ENCODE measurements around the gene STARD10. TPM values are rescaled to one million over a fixed set of nuclear protein-coding genes. Genes with fewer than 3 reads are reported as not detected.
A peak's percentile ranks its signal among the peaks of the same experiment; 100 is the strongest.

The STARD10 gene
- total and polyA plus RNA-seq, 9 of the 15 experiments (the other 6 are each of a cell fraction or from before 2014, with no cell fraction given), result 0.15 to 52.9 (median 32.3) TPM

GRCh38 chr11:72745925-72746550, 47.8 kb downstream of the STARD10 start:
- intact Hi-C loops (cut with micrococcal nuclease), result no loop called here
- Histone ChIP-seq H3K4me3 (no peak overlapping the region), H2AFZ (ENCODE audit: low read depth, low read length) (no peak overlapping the region), H3K27me3 (ENCODE audit: control insufficient read depth in 2 of 2, insufficient read depth in 2 of 2, low read length in 2 of 2) (no peaks in the 10 kb centered on the region), H3K9me1 (ENCODE audit: control insufficient read depth, insufficient read depth, low read length) (peaks cover 18% of the 10 kb centered on the region), H3K9me3 (replicated peaks; ENCODE audit: control insufficient read depth, insufficient read depth, low read depth, low read length) (no peaks in the 10 kb centered on the region), H3K36me3 (ENCODE audit: control insufficient read depth, insufficient read depth, low read length) (peaks cover 23% of the 10 kb centered on the region; the same call in 2 of the 3 replicates), H3K9ac (ENCODE audit: insufficient read depth in 1 of 2, low read depth in 2 of 2, low read length in 2 of 2) (peak overlapping the region in 1 of 2 experiments; percentile 77; a peak in 2 of 4 replicates), H3K79me2 (ENCODE audit: control insufficient read depth, insufficient read depth, low read length) (peaks cover 88% of the 10 kb centered on the region), H3K4me2 (ENCODE audit: insufficient read depth, low read length) (no peak overlapping the region), H3K27ac (ENCODE audit: extremely low read depth, low read depth, low read length) (no peak overlapping the region), H4K20me1 (replicated peaks; ENCODE audit: control insufficient read depth, insufficient read depth, low read length) (peaks cover 12% of the 10 kb centered on the region), H3K4me1 (replicated peaks in 1 of 2; ENCODE audit: control insufficient read depth in 2 of 2, insufficient read depth in 2 of 2, low read length in 2 of 2) (peaks cover 67 to 80% of the 10 kb centered on the region in 2 experiments)
- WGBS (ENCODE audit: insufficient coverage, low coverage, missing lambda C conversion rate), result 73% methylated on average over 8 of the region's 11 CpGs
- no peak for TF ChIP-seq NCOR1 (IDR thresholded peaks at IDR 0.05)
- in situ Hi-C loops (cut with MboI), result no loop called here
- BruUV-seq (replicated peaks), result no TSS peak
- ATAC-seq (no peak; the same call in 2 of the 3 replicates), FAIRE-seq (no peak), DNase-seq (ENCODE audit: extremely low read depth in 1 of 4, low spot score in 3 of 4) (no peak)
- CTCF ChIA-PET (ENCODE audit: low intra/inter-chr PET ratio), result no interaction called here
- POLR2A ChIA-PET, result interaction anchor here (0.7 to 1.7 kb wide), 6 partner anchors 9 to 484 kb away, joined by 3 to 6 read pairs (median 3); no protein-coding TSS in a partner anchor

DNA sequence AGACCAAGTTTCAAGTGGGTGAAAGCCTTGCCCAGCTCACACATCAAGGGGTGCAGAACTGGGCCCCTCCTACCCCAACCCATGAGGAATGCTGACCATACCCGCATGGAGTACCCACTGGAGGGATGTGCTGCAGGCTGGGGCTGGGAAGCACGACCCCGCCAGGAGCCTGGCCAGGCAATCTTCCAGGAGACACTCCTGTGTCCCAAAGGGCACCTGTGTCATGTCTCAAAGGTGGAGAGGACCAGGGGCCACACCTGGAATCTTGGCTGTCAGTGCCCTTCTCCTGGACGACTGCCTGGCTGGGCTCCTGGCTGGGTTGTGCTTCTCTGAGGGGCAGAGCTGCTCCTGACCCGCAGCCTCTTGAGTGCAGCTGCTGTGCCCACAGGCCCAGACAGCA, 48.3 kb downstream of the STARD10 start:
- H3K36me3 ChIP-seq (ENCODE audit: control insufficient read depth, insufficient read depth, low read length), result peaks cover 23% of the 10 kb centered on the region; the same call in 2 of the 3 replicates
- H3K9me3 ChIP-seq (replicated peaks; ENCODE audit: control insufficient read depth, insufficient read depth, low read depth, low read length), result no peaks in the 10 kb centered on the region
- no peak overlapping the region for H3K4me3 ChIP-seq
- no peak overlapping the region for H3K27ac ChIP-seq (ENCODE audit: extremely low read depth, low read depth, low read length)
- peaks cover 67 to 80% of the 10 kb centered on the region in 2 experiments for H3K4me1 ChIP-seq (replicated peaks in 1 of 2; ENCODE audit: control insufficient read depth in 2 of 2, insufficient read depth in 2 of 2, low read length in 2 of 2)
- no peak for DNase-seq (ENCODE audit: extremely low read depth in 1 of 4, low spot score in 3 of 4)
- 94% methylated on average over 4 of the region's 5 CpGs for WGBS (ENCODE audit: insufficient coverage, low coverage, missing lambda C conversion rate)
- no TSS peak for BruUV-seq (replicated peaks)
- ChIA-PET CTCF (ENCODE audit: low intra/inter-chr PET ratio) (no interaction called here), POLR2A (interaction anchor here (0.7 to 1.7 kb wide), 2 partner anchors 9 to 82 kb away, joined by 3 to 6 read pairs; no protein-coding TSS in a partner anchor)
- no peaks in the 10 kb centered on the region for H3K27me3 ChIP-seq (ENCODE audit: control insufficient read depth in 2 of 2, insufficient read depth in 2 of 2, low read length in 2 of 2)
- H3K9ac ChIP-seq (ENCODE audit: insufficient read depth in 1 of 2, low read depth in 2 of 2, low read length in 2 of 2), result peak overlapping the region in 1 of 2 experiments; percentile 77; a peak in 2 of 4 replicates
- in situ Hi-C loops (cut with MboI), result no loop called here
- peaks cover 18% of the 10 kb centered on the region for H3K9me1 ChIP-seq (ENCODE audit: control insufficient read depth, insufficient read depth, low read length)
- no peak for FAIRE-seq
- intact Hi-C loops (cut with micrococcal nuclease), result no loop called here
- no peak for ATAC-seq
- H3K4me2 ChIP-seq (ENCODE audit: insufficient read depth, low read length), result no peak overlapping the region
- H3K79me2 ChIP-seq (ENCODE audit: control insufficient read depth, insufficient read depth, low read length), result peaks cover 88% of the 10 kb centered on the region
- no peak overlapping the region for H2AFZ ChIP-seq (ENCODE audit: low read depth, low read length)
- H4K20me1 ChIP-seq (replicated peaks; ENCODE audit: control insufficient read depth, insufficient read depth, low read length), result peaks cover 12% of the 10 kb centered on the region
- no peak for TF ChIP-seq GTF2E2 (tag; IDR thresholded peaks at IDR 0.05)
- TF ChIP-seq, protein P1, sequence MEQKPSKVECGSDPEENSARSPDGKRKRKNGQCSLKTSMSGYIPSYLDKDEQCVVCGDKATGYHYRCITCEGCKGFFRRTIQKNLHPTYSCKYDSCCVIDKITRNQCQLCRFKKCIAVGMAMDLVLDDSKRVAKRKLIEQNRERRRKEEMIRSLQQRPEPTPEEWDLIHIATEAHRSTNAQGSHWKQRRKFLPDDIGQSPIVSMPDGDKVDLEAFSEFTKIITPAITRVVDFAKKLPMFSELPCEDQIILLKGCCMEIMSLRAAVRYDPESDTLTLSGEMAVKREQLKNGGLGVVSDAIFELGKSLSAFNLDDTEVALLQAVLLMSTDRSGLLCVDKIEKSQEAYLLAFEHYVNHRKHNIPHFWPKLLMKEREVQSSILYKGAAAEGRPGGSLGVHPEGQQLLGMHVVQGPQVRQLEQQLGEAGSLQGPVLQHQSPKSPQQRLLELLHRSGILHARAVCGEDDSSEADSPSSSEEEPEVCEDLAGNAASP (IDR thresholded peaks at IDR 0.05), result no peak
- no peak for TF ChIP-seq RBM14 (IDR thresholded peaks at IDR 0.05; ENCODE audit: borderline replicate concordance, insufficient read depth, low read depth, low read length)
- TF ChIP-seq ZNF217 (CRISPR knock-in tag; IDR thresholded peaks at IDR 0.05), result no peak
- no peak for TF ChIP-seq ZNF639 (CRISPR knock-in tag; conservative IDR thresholded peaks at IDR 0.05 in 1 of 2, IDR thresholded peaks at IDR 0.05 in 1 of 2)
- no peak for TF ChIP-seq STAT5A (IDR thresholded peaks at IDR 0.05; ENCODE audit: borderline replicate concordance, low read length)
- no peak for TF ChIP-seq EZH2 (IDR thresholded peaks at IDR 0.05; ENCODE audit: borderline replicate concordance, low read depth, low read length)
- no peak for TF ChIP-seq E2F5 (CRISPR knock-in tag; IDR thresholded peaks at IDR 0.05)
- no peak for TF ChIP-seq YBX1 (IDR thresholded peaks at IDR 0.05)
- no peak for TF ChIP-seq TARDBP (IDR thresholded peaks at IDR 0.05)
- no peak for TF ChIP-seq ZNF143 (CRISPR knock-in tag; IDR thresholded peaks at IDR 0.05)

Data from K562 (cell line).